HFFc6 (cell line): ENCODE results near the gene PHYHD1. TPM values are rescaled to one million over a fixed set of nuclear protein-coding genes. Genes with fewer than 3 reads are reported as not detected.
A peak's percentile ranks its signal among the peaks of the same experiment; 100 is the strongest.

ENCODE experiments used
- DNase-seq: peaks from one replicate; pipeline ENCODE4 v3.0.0-alpha.2; 2018
- H3K27ac Mint-ChIP-seq: 2 replicates; pipeline ENCODE4 v1.8.0; 2020; ENCODE audit warnings: mild to moderate bottlenecking, mixed read lengths
- H3K27me3 Mint-ChIP-seq: 2 replicates; pipeline ENCODE4 v1.8.0; 2021; ENCODE audit warnings: mild to moderate bottlenecking, moderate library complexity, mixed read lengths; ENCODE audit not compliant: insufficient read depth
- H3K36me3 Mint-ChIP-seq: 2 replicates; pipeline ENCODE4 v1.8.0; 2021; ENCODE audit warnings: low read depth, mixed read lengths
- H3K4me1 Mint-ChIP-seq: 2 replicates; pipeline ENCODE4 v1.8.0; 2020; ENCODE audit warnings: low read depth, mixed read lengths
- H3K4me3 Mint-ChIP-seq: 2 replicates; pipeline ENCODE4 v1.8.0; 2020; ENCODE audit warnings: mild to moderate bottlenecking, moderate library complexity, mixed read lengths
- H3K9me3 Mint-ChIP-seq: 2 replicates; pipeline ENCODE4 v1.8.0; 2020; ENCODE audit warnings: mild to moderate bottlenecking, mixed read lengths
- CTCF ChIP-seq: fragments of 200-600 bp; sonication (generic); IDR thresholded peaks from 2 replicates; pipeline ENCODE4 v1.5.0; 2021; ENCODE audit warnings: antibody characterized with exemption, mild to moderate bottlenecking
- total RNA-seq, 6 experiments: library from RNA; stranded (reverse); fragmentation: NEBNext Ultra II Directional; extraction: Animal tissue kit (Norgen Biotek cat#: 25700); gene quantifications; 2 replicates in 1 of 6; 3 replicates in 5 of 6; pipeline ENCODE4 v1.2.3, GENCODE V29; 2021

Gene PHYHD1
- total RNA-seq, 6 experiments from 2014 or later = 6.8 to 13.9 (median 10.0) TPM

DNA sequence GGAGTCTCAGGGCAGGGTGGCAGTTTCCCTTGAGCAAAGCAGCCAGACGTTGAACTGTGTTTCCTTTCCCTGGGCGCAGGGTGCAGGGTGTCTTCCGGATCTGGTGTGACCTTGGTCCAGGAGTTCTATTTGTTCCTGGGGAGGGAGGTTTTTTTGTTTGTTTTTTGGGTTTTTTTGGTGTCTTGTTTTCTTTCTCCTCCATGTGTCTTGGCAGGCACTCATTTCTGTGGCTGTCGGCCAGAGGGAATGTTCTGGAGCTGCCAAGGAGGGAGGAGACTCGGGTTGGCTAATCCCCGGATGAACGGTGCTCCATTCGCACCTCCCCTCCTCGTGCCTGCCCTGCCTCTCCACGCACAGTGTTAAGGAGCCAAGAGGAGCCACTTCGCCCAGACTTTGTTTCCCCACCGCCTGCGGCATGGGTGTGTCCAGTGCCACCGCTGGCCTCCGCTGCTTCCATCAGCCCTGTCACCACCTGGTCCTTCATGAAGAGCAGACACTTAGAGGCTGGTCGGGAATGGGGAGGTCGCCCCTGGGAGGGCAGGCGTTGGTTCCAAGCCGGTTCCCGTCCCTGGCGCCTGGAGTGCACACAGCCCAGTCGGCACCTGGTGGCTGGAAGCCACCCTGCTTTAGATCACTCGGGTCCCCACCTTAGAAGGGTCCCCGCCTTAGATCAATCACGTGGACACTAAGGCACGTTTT, 3.5 kb upstream of the PHYHD1 start:
- Mint-ChIP-seq H3K4me3 (peak overlapping the region; percentile 23; the same call in 1 of the 2 replicates), H3K9me3 (no peaks in the 10 kb centered on the region), H3K27me3 (peaks cover 3% of the 10 kb centered on the region), H3K27ac (peak overlapping the region; percentile 87), H3K36me3 (peaks cover 25% of the 10 kb centered on the region), H3K4me1 (peaks cover 63% of the 10 kb centered on the region)
- peak; percentile 60 for DNase-seq
- no peak for TF ChIP-seq CTCF

GRCh38 chr9:128918921-128919320, 1.9 kb upstream of the PHYHD1 start:
- Mint-ChIP-seq H3K36me3 (peaks cover 18% of the 10 kb centered on the region), H3K4me3 (no peak overlapping the region; the same call in 1 of the 2 replicates), H3K9me3 (no peaks in the 10 kb centered on the region), H3K27ac (peak overlapping the region; percentile 69), H3K4me1 (peaks cover 49% of the 10 kb centered on the region), H3K27me3 (no peaks in the 10 kb centered on the region; the same call in none of the 2 replicates)
- no peak for TF ChIP-seq CTCF
- no peak for DNase-seq

GRCh38 chr9:128919402-128920089, 1.2 kb upstream of the PHYHD1 start:
- TF ChIP-seq CTCF = no peak
- Mint-ChIP-seq H3K27ac (peak overlapping the region; percentile 69), H3K9me3 (no peaks in the 10 kb centered on the region), H3K4me1 (peaks cover 49% of the 10 kb centered on the region), H3K36me3 (peaks cover 18% of the 10 kb centered on the region), H3K4me3 (no peak overlapping the region), H3K27me3 (no peaks in the 10 kb centered on the region; the same call in none of the 2 replicates)
- DNase-seq = no peak

DNA sequence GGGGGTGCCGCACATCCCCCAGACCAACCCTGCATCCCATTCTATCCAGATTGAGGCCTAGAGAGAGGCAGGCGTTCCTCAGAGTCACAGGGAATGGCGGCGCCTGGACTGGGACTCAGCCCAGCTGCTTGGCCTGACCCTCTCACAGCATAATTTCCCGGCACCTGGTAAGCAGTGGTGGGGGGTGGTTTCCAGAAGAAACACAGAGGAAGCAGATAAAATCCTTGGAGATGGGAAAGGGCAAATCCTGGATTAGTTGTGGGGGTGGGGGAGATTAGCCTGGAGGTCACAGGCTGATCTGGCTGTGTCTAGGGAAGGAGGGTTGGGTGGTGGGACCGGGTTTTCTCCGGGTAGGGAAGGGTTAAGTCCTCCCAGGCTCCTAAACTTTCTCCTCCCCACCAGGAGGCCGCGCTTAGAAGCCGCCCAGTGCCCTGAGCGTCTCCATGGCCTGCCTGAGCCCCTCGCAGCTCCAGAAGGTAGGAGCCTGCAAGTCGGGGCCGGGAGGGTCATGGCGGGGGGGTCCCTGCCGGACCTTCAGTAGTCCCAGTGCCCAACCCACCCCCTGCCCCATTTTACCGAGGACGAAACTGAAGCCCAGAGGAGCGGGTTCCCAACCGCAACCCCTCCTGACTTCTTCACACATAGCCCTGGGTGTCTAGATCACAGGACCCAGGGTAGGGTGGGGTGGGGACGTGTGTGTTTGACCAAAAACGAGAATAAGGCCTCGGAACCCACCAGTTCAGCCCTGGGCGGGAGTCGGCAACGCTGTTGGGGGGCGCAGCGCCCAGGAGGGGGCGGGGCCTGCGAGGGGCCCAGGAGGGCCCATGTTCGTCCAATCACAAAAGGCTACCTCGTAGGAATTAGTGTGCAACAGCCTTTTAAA, 1.3 kb downstream of the PHYHD1 start:
- Mint-ChIP-seq H3K9me3 (no peaks in the 10 kb centered on the region), H3K4me1 (peaks cover 32% of the 10 kb centered on the region), H3K36me3 (peaks cover 10% of the 10 kb centered on the region), H3K27ac (peak overlapping the region; percentile 71), H3K27me3 (no peaks in the 10 kb centered on the region; the same call in none of the 2 replicates), H3K4me3 (peak overlapping the region; percentile 84)
- peak; percentile 25 for DNase-seq
- 0 out of 2 replicates have a peak, but pooled peaks have one; percentile 11 for TF ChIP-seq CTCF

- DNase-seq = no peak
- no peak overlapping the region for H3K4me3 Mint-ChIP-seq
- no peak for TF ChIP-seq CTCF
- no peaks in the 10 kb centered on the region for H3K36me3 Mint-ChIP-seq
- H3K4me1 Mint-ChIP-seq = peaks cover 30% of the 10 kb centered on the region
- H3K9me3 Mint-ChIP-seq = no peaks in the 10 kb centered on the region
- H3K27me3 Mint-ChIP-seq = no peaks in the 10 kb centered on the region; the same call in none of the 2 replicates
- H3K27ac Mint-ChIP-seq = no peak overlapping the region
Observed at GRCh38 chr9:128923493-128923883, 2.7 kb downstream of the PHYHD1 start.
